SK-N-MC (cell line): Measurements from ENCODE around the gene HNRNPUL2.

Experiments used
- EZH2 ChIP-seq: fragments of 200-600 bp; sonication (generic); IDR thresholded peaks from one replicate; pipeline ENCODE4 v1.6.1; 2017; ENCODE audit warnings: antibody characterized with exemption
- POLR2AphosphoS5 ChIP-seq: IDR thresholded peaks from 2 replicates; pipeline ENCODE4 v1.6.1; 2012; ENCODE audit warnings: mild to moderate bottlenecking, low read depth, low read length, borderline replicate concordance

- no peak for TF ChIP-seq EZH2
- TF ChIP-seq POLR2AphosphoS5, result no peak
Observed at GRCh38 chr11:62673196-62673525, 54.1 kb downstream of the HNRNPUL2 start.
